ENCODE data around the gene SGCD. TPM values are rescaled to one million over a fixed set of nuclear protein-coding genes. Genes with fewer than 3 reads are reported as not detected.

The SGCD gene
- polyA plus RNA-seq, 1 donor (not counting 4 experiments of a cell fraction or from before 2014, with no cell fraction given), result not detected

DNA sequence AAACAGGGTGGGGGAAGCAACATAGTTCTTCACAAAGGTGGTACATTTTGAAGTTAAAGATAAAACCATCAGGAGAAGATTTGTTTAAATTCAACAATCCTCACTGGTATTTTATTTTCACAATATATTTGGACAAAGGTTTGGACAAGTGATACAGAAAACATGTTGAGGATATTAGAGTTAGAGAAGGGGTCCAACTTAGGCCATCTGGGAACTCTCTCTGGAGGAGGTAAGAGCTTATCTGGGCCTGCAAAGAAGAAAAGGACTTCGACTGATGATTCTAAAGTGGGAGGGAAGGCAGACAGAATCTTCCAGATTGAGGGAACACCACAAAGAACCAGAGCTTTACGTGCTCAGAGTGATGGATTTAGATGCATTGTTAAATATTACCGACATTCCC is 58.5 kb downstream of the SGCD start:
- no peaks in the 10 kb centered on the region for H3K4me1 ChIP-seq (ENCODE audit: control insufficient read depth, extremely low read depth, insufficient read depth, low read length)
- no peak overlapping the region for H3K27ac ChIP-seq (ENCODE audit: control insufficient read depth, insufficient read depth, low read length)
- H3K36me3 ChIP-seq (ENCODE audit: control insufficient read depth in 2 of 2, extremely low read depth in 1 of 2, insufficient read depth in 2 of 2, low read length in 2 of 2), result no peaks in the 10 kb centered on the region
- dilution Hi-C loops (cut with MboI; ENCODE audit: extremely low pct_ligation_motif_present, low sequenced_read_pairs), result no loop called here
- H3K9me1 ChIP-seq (ENCODE audit: control insufficient read depth, extremely low read depth, insufficient read depth, low read length), result no peaks in the 10 kb centered on the region
- H3K9me3 ChIP-seq (ENCODE audit: control insufficient read depth, low read depth, low read length), result no peaks in the 10 kb centered on the region
- TF ChIP-seq, protein P1, sequence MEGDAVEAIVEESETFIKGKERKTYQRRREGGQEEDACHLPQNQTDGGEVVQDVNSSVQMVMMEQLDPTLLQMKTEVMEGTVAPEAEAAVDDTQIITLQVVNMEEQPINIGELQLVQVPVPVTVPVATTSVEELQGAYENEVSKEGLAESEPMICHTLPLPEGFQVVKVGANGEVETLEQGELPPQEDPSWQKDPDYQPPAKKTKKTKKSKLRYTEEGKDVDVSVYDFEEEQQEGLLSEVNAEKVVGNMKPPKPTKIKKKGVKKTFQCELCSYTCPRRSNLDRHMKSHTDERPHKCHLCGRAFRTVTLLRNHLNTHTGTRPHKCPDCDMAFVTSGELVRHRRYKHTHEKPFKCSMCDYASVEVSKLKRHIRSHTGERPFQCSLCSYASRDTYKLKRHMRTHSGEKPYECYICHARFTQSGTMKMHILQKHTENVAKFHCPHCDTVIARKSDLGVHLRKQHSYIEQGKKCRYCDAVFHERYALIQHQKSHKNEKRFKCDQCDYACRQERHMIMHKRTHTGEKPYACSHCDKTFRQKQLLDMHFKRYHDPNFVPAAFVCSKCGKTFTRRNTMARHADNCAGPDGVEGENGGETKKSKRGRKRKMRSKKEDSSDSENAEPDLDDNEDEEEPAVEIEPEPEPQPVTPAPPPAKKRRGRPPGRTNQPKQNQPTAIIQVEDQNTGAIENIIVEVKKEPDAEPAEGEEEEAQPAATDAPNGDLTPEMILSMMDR (optimal IDR thresholded peaks at IDR 0.05 in 1 of 3, IDR thresholded peaks at IDR 0.05 in 1 of 3, conservative IDR thresholded peaks at IDR 0.05 in 1 of 3; ENCODE audit: extremely low read depth in 1 of 3, insufficient read depth in 2 of 3, low read length in 3 of 3), result no peak
- no peak for TF ChIP-seq EZH2 (IDR thresholded peaks at IDR 0.05; ENCODE audit: low read length)
- H3K4me3 ChIP-seq (ENCODE audit: control insufficient read depth in 2 of 3, extremely low read depth in 1 of 3, insufficient read depth in 2 of 3, low read depth in 1 of 3, low read length in 3 of 3), result no peak overlapping the region
- FAIRE-seq (no peak), DNase-seq (ENCODE audit: low read depth, low spot score) (no peak)
- H4K20me1 ChIP-seq (ENCODE audit: control insufficient read depth, extremely low read depth, insufficient read depth, low read length), result no peaks in the 10 kb centered on the region
- H3K4me2 ChIP-seq (ENCODE audit: control insufficient read depth, extremely low read depth, insufficient read depth, low read depth, low read length), result no peak overlapping the region
- no peaks in the 10 kb centered on the region for H3K79me2 ChIP-seq (ENCODE audit: control insufficient read depth, insufficient read depth, low read length)
- no peak overlapping the region for H3K9ac ChIP-seq (ENCODE audit: control insufficient read depth, extremely low read depth, insufficient read depth, low read length)
- no peak overlapping the region for H2AFZ ChIP-seq (ENCODE audit: control insufficient read depth, low read length)
- no peaks in the 10 kb centered on the region for H3K27me3 ChIP-seq (ENCODE audit: control insufficient read depth, extremely low read depth, insufficient read depth, low read length)

DNA sequence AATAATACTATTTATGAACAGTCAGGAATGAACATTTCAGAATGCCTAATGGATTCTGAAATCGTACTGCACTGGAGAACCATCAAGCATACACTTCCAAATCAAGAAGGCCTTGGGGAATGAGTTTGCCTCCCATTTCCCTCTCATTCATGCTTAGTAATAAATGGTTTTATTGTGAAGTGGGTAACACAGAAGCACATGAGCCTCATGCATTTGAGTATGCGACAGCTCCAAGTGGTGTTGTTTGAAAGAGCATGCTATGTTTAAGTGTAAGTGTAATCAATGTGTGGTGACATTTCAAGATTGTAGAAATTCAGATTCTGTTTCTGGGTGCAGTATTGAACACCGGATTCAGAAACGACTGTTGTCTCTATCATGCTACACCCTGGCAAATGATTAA is 60.0 kb downstream of the SGCD start:
- no peaks in the 10 kb centered on the region for H3K9me1 ChIP-seq (ENCODE audit: control insufficient read depth, extremely low read depth, insufficient read depth, low read length)
- H3K27ac ChIP-seq (ENCODE audit: control insufficient read depth, insufficient read depth, low read length), result no peak overlapping the region
- no peaks in the 10 kb centered on the region for H3K36me3 ChIP-seq (ENCODE audit: control insufficient read depth in 2 of 2, extremely low read depth in 1 of 2, insufficient read depth in 2 of 2, low read length in 2 of 2)
- no peak overlapping the region for H3K9ac ChIP-seq (ENCODE audit: control insufficient read depth, extremely low read depth, insufficient read depth, low read length)
- H3K27me3 ChIP-seq (ENCODE audit: control insufficient read depth, extremely low read depth, insufficient read depth, low read length), result no peaks in the 10 kb centered on the region
- DNase-seq (ENCODE audit: low read depth, low spot score), result no peak
- no peak for FAIRE-seq
- H2AFZ ChIP-seq (ENCODE audit: control insufficient read depth, low read length), result no peak overlapping the region
- H3K4me3 ChIP-seq (ENCODE audit: control insufficient read depth in 2 of 3, extremely low read depth in 1 of 3, insufficient read depth in 2 of 3, low read depth in 1 of 3, low read length in 3 of 3), result no peak overlapping the region
- no peaks in the 10 kb centered on the region for H3K4me1 ChIP-seq (ENCODE audit: control insufficient read depth, extremely low read depth, insufficient read depth, low read length)
- no peak for TF ChIP-seq EZH2 (IDR thresholded peaks at IDR 0.05; ENCODE audit: low read length)
- TF ChIP-seq, protein P1 (optimal IDR thresholded peaks at IDR 0.05 in 1 of 3, IDR thresholded peaks at IDR 0.05 in 1 of 3, conservative IDR thresholded peaks at IDR 0.05 in 1 of 3; ENCODE audit: extremely low read depth in 1 of 3, insufficient read depth in 2 of 3, low read length in 3 of 3), result no peak
- no peaks in the 10 kb centered on the region for H3K9me3 ChIP-seq (ENCODE audit: control insufficient read depth, low read depth, low read length)
- no peak overlapping the region for H3K4me2 ChIP-seq (ENCODE audit: control insufficient read depth, extremely low read depth, insufficient read depth, low read depth, low read length)
- no peaks in the 10 kb centered on the region for H4K20me1 ChIP-seq (ENCODE audit: control insufficient read depth, extremely low read depth, insufficient read depth, low read length)
- H3K79me2 ChIP-seq (ENCODE audit: control insufficient read depth, insufficient read depth, low read length), result no peaks in the 10 kb centered on the region
- dilution Hi-C loops (cut with MboI; ENCODE audit: extremely low pct_ligation_motif_present, low sequenced_read_pairs), result no loop called here
